GM20431 (cell line): ENCODE data around the gene MYLK4.

ENCODE experiments used
- in situ Hi-C: fragments of 300-500 bp; cut with MseI, MboI; formaldehyde crosslinking; loops from one replicate; pipeline ENCODE4 v1.15.0; 2020; ENCODE audit warnings: low sequenced_read_pairs; ENCODE audit not compliant: unreplicated experiment

MYLK4 gene

DNA sequence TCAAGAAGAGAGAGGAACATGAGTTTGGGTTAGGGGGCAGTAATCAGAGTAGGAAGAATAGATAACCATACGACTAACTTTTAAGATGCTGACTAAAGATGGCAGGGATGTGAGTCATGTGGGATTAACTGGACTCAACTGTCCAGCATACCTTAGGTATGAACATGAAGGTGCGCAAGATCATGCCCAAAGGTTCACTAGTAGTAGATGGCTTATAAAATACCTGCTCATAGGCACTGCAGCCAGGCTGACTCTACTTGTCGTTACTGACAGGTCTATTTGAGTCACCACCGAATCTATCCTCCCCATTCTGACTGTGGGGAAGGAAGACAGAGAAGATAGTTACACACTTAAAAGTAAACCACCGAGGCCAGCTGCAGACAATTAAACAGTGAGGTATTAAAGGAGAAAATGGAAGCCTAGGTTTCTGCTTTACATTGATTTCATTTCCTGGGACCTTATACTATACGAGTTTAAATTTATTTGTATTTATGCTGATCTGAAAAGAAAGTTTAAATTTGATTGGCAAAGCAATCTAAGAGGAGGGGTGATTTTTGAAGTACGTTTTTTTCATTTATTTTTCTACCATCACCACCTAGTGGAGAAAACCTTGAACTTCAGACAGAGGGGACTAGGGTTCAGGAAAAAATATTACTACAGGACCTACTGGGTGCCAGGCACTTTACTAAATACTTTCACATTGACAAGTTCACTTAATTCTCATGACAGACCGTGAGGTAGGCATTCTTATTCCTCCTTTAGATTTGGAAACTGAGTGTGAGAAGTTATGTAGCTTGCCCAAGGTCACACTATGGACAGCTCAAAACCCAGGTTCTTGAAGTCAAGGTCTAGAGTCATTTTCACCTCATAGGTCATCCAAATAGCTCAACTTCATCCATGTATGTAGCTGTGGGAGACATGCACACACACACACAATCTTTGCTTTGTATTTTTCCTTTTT is 10.4 kb upstream of the MYLK4 start:
- in situ Hi-C loops: no loop called here

DNA sequence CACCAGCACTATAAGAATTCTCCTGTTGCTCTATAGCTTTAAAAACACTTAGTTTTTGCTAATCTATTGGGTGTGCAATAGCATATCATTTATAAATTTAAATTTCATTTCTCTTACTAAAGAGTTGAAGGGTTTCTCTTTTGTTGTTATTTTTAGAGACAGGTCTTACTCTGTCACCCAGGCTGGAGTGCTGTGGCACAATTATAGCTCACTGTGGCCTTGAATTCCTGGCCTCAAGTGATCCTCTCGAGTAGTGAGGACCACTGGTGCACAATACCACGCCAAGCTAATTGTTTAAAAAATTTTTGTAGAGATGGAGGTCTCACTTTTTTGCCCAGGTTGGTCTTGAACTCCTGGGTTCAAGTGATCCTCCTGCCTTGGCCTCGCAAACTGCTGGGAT is 8.3 kb upstream of the MYLK4 start:
- in situ Hi-C loops: no loop called here

DNA sequence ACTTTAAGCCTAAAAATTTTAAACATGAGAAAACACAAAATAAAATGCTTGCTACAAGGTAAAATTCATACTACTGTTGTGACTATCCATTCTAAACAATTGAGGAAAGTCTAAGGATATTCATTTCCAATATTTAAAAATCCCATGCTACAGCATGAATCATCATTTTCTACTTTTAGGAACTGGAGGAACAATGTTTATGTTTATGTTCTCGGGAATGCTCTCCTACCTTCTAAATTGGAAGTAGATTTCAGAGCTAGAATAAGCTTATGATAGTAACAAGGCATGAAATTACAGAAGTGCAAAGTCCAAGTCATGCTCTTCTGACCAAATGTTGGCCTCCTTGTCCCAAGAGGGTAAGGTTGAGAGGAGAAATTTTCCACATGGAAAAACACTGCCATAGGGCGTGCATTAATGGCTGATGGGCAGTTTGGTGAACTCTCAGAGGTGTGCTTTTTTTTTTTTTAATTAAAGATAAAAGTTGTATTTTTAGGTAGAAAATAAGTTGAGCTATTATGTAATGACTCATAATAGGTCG is 6.0 kb upstream of the MYLK4 start:
- in situ Hi-C loops: no loop called here

DNA sequence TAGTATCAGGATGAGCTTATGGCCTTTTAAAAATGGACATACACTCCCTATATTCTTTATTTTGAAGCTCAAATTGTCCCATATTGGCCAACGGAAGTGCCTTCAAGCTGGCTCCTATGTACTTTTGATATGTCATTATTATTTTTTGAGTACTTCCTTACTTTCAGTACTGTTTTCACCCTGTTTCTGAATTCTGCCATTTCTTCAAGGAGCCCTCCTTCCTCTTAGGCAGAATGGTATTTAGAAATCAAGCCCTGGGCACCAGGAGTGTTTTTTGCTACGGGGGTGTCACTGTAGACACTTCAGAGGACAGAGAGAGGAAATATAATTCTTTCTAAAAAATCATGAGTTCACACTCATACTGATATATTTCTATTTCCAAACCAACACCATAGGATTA is 5.5 kb upstream of the MYLK4 start:
- in situ Hi-C loops: no loop called here

DNA sequence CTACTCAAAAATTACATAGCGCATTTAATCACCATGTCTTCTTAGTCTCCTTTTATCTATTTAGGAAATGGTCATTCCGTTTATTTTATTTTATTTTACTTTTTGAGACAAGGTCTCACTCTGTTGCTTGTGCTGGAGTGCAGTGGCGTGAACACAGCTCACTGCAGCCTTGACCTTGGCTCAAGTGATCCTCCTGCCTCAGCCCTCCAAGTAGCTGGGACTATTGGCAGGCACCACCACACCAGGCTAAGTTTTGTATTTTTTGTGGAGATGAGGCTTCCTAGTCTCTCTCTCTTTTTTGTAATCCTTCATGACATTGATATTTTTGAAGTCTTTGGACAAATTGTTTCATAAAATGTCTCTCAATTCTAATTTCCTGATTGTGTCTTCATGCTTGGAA is 4.7 kb upstream of the MYLK4 start:
- in situ Hi-C loops: no loop called here

DNA sequence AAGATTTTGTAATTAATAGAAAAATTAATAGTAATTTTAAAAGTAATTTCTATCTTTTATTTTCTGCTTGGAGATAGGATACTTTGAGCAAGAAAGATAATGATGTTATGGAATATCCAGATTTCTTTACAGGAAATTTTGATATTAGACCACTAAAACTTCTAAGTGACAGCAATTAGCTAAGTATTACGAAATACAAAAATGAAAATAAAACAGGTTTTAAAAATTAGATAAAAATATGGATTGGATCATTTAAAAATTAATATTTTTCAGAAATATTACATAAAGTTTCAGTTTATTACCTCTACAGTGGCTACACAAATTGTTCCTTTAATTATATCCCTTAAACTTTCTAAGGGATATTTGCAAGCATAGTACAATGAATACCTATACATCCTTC is 4.2 kb upstream of the MYLK4 start:
- in situ Hi-C loops: no loop called here

DNA sequence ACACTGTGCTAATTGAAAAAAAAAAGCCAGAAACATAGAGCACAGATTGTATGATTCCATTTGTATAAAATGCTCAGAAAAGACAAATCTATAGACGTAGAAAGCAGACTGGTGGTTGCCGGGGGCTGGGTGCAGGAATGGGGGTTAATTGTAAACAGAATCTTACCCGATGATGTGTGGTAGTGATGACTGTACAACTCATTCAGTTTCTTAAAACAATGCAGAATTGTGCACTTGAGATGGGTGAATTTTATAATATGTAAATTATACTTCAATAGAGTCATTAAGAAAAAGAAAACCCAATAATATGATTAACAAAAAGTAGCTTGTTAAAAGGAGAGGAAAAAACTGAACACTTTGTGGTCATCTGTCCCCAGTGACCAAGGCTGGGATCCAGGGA is 3.7 kb upstream of the MYLK4 start:
- in situ Hi-C loops: no loop called here

DNA sequence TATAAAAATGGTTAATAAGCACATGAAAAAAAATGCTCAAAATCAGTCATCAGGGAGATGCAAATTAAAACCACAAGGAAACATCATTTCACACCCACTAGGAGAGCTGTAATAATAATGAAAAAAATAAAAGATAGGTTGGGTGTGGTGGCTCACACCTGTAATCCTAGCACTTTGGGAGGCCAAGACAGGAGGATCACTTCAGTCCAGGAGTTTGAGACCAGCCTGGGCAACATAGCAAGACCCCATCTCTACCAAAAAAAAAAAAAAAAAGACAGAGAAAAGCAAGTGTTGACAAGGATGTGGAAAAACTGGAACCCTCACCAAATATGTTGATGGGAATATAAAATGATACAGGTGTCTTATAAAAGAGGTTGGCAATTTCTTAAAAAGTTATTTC is 3.0 kb upstream of the MYLK4 start:
- in situ Hi-C loops: no loop called here

DNA sequence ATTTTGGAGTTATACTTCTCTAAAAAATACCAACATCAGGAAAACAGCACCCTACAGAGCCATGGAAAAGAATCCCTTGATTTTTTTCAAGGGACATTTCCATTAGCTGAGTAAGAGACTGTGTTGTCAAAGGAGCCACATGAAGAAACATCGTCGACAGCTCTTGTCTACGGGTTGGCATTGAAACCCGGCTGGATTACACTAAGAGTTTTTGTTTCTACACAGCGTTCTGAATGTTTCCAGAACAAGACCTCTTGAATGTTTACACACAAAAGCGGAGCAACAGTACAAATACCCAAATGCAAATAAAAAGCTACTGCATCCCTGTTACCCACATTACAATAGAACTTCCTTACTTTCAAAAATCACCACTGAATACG is 2.4 kb upstream of the MYLK4 start:
- in situ Hi-C loops: no loop called here

DNA sequence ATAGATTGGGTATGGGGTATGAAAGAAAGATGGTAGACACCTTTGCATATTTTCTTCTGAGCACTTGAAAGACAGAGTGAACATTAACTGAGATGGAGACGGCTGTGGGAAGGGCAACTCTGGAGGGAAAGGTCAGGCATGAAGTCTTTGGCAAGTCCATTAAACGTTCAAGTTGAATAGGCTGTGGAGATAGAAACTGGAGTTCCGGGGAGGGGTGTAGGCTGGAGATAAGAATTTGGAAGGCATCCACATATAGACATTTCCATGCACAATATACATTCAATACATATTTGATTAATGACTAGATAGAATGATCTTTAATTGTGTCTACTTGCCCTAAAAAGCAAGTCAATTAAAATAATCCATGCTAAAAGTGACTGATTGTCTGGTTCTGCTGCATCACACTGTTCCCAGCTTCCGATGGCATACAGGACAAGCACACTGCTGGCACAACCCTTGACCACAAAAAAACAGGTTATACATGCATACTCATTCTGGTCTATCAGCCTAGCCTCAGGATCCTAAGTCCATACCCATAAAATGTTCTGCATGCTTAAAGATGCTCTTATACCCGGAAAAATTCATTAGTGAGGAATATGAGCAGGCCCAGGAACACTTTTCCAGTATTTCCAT is 1.9 kb upstream of the MYLK4 start:
- in situ Hi-C loops: no loop called here

DNA sequence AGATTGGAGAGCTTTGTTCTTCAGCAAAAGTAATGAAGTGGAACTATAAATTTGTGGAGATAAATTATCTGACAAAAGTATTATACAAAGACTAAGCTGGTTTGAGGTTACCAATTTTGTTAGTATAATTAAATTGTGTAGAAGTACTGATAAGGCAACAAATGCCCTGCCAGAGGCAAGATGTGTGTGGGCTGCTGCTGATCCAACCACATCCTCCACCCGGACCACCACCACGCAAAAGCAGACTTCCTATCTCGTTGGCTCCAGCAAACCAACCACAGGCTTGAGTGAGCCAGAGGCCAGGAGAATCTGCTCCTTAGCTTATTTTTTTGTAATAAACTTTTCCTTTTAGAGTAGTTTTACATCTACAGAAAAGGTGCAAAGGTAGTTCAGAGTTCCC is 1.1 kb upstream of the MYLK4 start:
- in situ Hi-C loops: no loop called here

DNA sequence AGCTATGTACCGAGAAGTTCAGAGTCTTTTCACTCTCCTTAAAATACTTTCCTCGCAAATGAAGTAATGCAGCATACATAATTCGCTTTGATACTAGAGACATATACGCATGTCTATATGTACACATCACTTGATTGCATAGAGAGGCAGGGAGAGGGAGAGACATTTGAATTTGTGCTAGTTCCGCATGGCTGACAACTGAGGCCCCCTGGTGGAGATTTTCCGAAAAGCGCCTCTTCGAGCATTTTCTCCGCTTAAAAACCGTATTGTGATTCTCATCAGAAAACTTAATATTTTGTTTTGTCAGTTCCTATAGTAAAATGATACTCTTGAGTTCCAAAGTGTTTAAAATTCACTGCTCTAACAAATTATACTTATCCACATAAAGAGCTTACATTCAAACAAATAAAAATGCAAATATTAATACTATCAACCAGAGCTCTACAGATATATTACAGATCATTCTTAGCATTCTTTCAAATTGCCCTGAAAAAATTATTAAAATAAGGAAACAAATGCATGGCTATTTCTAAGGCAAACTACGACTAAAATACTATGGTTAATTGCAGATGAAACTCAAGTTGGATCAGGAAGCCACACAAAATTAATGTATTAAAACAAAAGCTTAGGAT is 637 bp downstream of the MYLK4 start:
- in situ Hi-C loops: loop anchor here (25.0 kb wide), 1 partner anchor 1163 kb away; no protein-coding TSS in a partner anchor

DNA sequence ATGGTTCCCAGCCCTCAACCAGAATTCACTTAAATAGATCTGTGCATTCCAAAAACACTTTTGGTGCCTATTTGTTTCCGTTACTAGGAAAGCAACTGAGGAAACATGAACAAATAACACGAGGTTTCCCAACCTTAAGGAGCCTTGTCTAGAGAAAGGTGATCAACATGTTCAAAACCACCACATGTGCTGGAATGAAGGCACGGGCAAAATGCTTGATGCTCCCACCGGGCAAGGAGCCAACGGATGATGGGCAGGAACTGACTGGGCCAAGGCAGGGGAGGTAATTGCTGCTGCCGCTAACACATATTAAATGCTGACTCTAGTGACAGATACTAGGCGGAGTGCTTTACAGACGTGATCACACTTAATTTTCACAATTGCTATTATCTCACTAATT is 2.5 kb downstream of the MYLK4 start:
- in situ Hi-C loops: loop anchor here (25.0 kb wide), 1 partner anchor 1161 kb away; no protein-coding TSS in a partner anchor

DNA sequence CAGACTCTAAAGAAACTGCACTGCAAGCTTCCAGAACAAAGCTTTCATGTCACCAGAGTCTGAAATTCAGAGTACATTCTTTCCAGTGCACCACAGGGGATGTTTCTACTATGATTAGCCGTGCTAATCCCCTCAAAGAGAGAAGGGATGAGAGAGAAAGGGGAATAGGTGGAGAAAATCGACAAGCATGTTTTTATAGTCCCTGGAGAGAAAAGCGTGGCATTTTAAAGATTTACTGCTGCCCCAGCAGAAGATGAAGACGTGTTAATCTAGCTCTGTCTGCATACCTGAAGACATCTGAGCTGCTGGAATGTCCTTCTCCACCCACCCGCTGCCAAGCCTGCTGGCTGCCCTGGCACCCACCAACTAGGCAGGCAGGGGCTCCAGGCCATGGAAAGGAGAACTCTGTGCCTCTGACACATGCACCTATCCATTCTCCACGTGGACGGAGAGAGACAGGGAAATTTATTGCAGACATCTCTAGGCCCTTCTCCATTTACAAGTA is 4.1 kb downstream of the MYLK4 start:
- in situ Hi-C loops: loop anchor here (25.0 kb wide), 1 partner anchor 1159 kb away; no protein-coding TSS in a partner anchor

DNA sequence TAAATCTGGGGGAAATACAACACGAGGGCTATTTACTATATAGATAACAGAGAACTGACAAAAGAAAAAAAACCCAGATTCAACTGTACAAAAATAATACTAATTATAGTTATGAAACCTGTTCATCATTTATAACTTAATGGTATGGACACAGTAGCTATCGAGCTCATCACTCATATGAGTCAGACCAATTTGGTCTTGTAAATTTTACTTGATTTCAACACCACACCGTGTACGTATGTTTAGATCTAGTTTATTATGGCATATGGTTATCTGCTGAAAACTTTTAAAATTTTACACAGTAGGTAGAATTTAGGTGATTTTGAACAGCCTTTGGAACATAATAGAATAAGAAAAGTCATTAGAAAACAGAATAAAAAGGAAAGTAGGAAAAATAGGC is 5.5 kb downstream of the MYLK4 start:
- in situ Hi-C loops: loop anchor here (25.0 kb wide), 1 partner anchor 1158 kb away; no protein-coding TSS in a partner anchor

DNA sequence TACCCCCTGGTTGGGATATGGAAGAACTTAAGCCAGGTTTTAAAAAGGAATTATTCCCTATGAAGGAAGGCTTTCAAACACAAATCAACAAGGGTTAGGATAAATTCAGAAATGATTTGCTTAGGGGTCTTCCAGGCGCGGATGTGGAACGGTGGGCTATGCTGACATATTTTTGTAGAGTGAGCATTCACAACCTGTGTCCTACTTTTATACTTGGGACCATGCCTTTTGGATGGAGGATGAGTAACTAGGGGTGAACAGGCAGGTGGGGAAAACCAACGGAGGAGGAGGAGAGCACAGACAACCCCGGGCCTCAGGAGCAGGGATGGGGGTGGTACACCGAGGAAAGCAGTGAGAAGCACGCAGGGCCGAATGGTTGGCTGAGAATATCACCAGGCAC is 5.9 kb downstream of the MYLK4 start:
- in situ Hi-C loops: loop anchor here (25.0 kb wide), 1 partner anchor 1157 kb away; no protein-coding TSS in a partner anchor

DNA sequence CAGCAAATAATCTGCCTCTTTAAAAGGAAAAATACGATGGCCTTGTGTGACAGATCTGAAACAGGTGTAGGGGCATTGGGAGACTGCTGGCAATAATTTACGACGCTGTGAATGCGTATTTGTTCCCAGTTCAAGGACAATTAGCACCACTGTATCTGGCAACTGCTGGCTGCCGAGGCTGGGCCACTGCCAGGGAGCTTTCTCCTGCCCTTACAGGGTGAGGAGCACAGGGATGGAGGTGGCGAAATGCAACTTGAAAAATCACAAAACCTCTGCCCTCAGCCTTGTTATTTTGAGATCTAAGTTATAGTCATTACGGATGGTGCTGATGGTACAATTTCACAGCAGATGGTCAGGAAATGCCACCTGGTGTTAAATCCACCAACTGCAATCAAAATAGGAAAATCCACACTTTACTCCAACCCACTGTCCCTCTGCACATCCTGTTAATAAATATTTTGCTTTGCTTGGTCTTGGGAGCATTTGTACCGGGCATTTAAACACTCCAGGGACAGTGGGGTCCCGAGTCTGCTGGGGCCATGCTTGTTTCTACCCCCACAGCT is 6.4 kb downstream of the MYLK4 start:
- in situ Hi-C loops: loop anchor here (25.0 kb wide), 1 partner anchor 1157 kb away; no protein-coding TSS in a partner anchor

DNA sequence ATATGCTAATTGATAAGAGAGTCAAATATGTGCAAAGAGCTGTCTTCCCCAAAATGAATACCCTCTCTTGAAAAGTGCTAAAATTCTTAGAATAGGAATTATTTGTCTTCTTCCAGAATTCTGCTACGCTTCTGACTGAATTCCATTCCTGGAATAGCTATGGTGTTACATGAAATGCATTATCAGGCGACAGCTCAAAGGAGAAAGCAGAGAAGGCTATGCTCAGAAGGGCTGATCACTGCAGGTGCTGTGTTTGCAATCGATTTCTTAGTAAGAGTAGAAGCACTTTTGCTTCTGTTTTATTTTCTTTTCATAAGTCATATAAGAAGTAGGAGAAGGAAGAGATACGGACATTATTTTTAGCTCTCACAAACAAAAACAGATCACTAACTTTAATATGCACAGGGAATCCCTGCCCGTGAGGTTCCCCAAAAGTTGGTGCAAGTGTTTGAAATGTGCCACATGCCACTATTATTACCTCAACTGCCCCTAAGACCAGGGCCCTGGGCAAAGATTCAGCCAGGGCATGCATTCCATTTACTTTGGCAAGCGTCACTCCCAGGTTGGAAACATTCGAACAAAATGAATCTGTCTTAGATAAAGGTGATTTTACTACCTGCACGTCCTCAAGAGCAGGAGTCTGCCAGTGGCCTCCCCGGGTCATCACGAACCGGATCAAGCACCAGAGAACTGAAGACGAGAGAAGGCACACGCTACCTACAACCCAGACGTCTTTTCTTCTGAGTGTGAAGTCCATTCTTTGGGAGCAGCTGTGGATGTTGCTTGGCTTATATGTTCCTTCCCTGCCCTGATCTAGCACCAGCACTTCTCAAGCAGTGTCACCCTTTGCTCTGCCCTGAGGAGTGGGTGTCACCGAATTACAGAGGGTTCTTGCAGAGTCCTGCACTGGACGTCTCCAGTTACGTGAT is 7.2 kb downstream of the MYLK4 start:
- in situ Hi-C loops: loop anchor here (25.0 kb wide), 1 partner anchor 1156 kb away; no protein-coding TSS in a partner anchor

DNA sequence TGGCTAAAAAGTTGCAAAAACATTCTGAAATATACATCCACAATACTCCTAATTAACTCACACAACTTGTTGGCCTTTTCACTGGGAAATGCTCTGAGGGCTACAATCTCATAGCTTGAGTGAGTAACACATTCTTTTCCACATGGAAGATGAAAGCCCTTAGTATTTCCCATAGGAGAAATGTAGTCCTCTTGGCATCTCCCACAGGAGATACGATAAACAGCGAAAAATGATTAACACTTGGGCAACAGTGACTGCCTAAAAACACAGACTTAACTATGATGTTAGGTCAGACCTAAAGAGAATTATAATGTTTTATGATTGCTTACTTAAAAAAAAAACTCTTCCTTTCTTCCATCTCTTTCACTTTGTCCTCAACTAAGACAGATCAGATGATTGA is 9.0 kb downstream of the MYLK4 start:
- in situ Hi-C loops: loop anchor here (25.0 kb wide), 1 partner anchor 1154 kb away; no protein-coding TSS in a partner anchor
